RWPE2 (cell line): ENCODE results near the gene GRP.
A peak's percentile ranks its signal among the peaks of the same experiment; 100 is the strongest.
"Not testable (repeated sequence)": the region's sequence is repeated elsewhere in the genome, so short reads cannot be mapped to it uniquely, and the experiment has no call there.

ENCODE experiments used
- ATAC-seq: fragments of 200-7000 bp; cut with Tn5 transposase; 3 replicates; pipeline ENCODE4 v1.9.1; 2021; ENCODE audit warnings: low read depth
- DNase-seq: peaks from one replicate; pipeline ENCODE4 v3.0.0-alpha.2; 2020; ENCODE audit warnings: low spot score
- H3K27ac ChIP-seq: fragments of 450-650 bp; 2 replicates; pipeline ENCODE4 v1.5.1; 2017; ENCODE audit warnings: mild to moderate bottlenecking; ENCODE audit not compliant: poor library complexity, severe bottlenecking
- H3K27me3 ChIP-seq: fragments of 250-450 bp; sonication (Bioruptor Pico); 2 replicates; pipeline ENCODE4 v1.5.1; 2021; ENCODE audit warnings: mild to moderate bottlenecking, moderate library complexity; ENCODE audit not compliant: insufficient read depth, poor library complexity, severe bottlenecking
- H3K36me3 ChIP-seq: fragments of 250-450 bp; sonication (Bioruptor Pico); 2 replicates; pipeline ENCODE4 v1.5.1; 2020; ENCODE audit warnings: low read depth, mild to moderate bottlenecking, moderate library complexity
- H3K4me1 ChIP-seq: fragments of 250-450 bp; sonication (Bioruptor Pico); 2 replicates; pipeline ENCODE4 v1.5.1; 2021; ENCODE audit warnings: mild to moderate bottlenecking, moderate library complexity; ENCODE audit not compliant: insufficient read depth, poor library complexity, severe bottlenecking
- H3K4me3 ChIP-seq: fragments of 250-450 bp; sonication (Bioruptor Pico); 2 replicates; pipeline ENCODE4 v1.5.1; 2021; ENCODE audit warnings: mild to moderate bottlenecking, moderate library complexity; ENCODE audit not compliant: severe bottlenecking
- H3K9me3 ChIP-seq: fragments of 250-450 bp; sonication (Bioruptor Pico); 2 replicates; pipeline ENCODE4 v1.5.1; 2021; ENCODE audit warnings: mild to moderate bottlenecking, moderate library complexity; ENCODE audit not compliant: severe bottlenecking
- TF ChIP-seq, protein P1 (sequence below): fragments of 450-650 bp; IDR thresholded peaks from one replicate; pipeline ENCODE4 v1.5.1; 2017; ENCODE audit warnings: mild to moderate bottlenecking, moderate library complexity; ENCODE audit not compliant: poor library complexity, severe bottlenecking

The GRP gene

DNA sequence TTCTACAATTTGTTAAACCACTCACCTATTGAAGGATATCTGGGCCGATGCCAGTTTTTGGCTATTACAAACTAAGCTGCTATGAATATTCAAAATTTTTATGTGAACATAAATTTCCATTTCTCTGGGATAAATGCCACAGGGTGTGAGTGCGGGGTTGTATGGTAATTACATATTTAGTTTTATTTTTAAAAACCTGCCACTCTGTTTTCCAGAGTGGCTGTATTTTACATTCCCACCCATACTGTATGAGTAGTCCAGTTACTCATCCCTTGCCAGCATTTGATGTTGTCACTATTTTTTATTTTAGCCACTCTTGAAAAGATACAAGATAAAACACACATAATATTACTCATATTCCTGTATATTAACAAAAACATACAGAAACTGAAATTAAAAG is 22.9 kb downstream of the GRP start:
- Histone ChIP-seq H3K9me3 (no peaks in the 10 kb centered on the region), H3K4me3 (no peak overlapping the region), H3K27ac (no peak overlapping the region), H3K4me1 (no peaks in the 10 kb centered on the region), H3K36me3 (no peaks in the 10 kb centered on the region), H3K27me3 (peaks cover 31% of the 10 kb centered on the region)
- ATAC-seq (no peak), DNase-seq (no peak)
- TF ChIP-seq, protein P1, sequence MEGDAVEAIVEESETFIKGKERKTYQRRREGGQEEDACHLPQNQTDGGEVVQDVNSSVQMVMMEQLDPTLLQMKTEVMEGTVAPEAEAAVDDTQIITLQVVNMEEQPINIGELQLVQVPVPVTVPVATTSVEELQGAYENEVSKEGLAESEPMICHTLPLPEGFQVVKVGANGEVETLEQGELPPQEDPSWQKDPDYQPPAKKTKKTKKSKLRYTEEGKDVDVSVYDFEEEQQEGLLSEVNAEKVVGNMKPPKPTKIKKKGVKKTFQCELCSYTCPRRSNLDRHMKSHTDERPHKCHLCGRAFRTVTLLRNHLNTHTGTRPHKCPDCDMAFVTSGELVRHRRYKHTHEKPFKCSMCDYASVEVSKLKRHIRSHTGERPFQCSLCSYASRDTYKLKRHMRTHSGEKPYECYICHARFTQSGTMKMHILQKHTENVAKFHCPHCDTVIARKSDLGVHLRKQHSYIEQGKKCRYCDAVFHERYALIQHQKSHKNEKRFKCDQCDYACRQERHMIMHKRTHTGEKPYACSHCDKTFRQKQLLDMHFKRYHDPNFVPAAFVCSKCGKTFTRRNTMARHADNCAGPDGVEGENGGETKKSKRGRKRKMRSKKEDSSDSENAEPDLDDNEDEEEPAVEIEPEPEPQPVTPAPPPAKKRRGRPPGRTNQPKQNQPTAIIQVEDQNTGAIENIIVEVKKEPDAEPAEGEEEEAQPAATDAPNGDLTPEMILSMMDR = no peak

DNA sequence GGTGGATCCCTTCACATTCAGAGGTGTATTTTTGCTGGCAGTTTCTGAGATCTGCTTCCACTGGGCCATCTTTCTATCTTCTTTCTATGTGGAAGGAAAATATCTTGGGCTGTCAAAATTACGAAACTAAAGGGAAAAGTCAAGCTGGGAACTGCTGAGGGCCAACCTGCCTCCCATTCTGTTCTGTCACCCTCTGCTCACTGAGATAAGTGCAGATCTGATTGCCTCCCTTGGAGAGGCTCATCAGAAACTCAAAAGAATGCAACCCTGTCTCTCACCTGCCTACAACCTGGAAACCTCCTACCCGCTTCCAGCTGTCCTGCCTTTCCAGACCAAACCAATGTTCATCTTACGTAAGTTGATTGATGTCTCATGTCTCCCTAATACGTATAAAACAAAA is 26.8 kb downstream of the GRP start:
- ATAC-seq (no peak), DNase-seq (no peak)
- Histone ChIP-seq H3K4me3 (no peak overlapping the region), H3K9me3 (no peaks in the 10 kb centered on the region), H3K27ac (no peak overlapping the region), H3K36me3 (no peaks in the 10 kb centered on the region), H3K4me1 (no peaks in the 10 kb centered on the region), H3K27me3 (peaks cover 43% of the 10 kb centered on the region)
- TF ChIP-seq, protein P1 = no peak

DNA sequence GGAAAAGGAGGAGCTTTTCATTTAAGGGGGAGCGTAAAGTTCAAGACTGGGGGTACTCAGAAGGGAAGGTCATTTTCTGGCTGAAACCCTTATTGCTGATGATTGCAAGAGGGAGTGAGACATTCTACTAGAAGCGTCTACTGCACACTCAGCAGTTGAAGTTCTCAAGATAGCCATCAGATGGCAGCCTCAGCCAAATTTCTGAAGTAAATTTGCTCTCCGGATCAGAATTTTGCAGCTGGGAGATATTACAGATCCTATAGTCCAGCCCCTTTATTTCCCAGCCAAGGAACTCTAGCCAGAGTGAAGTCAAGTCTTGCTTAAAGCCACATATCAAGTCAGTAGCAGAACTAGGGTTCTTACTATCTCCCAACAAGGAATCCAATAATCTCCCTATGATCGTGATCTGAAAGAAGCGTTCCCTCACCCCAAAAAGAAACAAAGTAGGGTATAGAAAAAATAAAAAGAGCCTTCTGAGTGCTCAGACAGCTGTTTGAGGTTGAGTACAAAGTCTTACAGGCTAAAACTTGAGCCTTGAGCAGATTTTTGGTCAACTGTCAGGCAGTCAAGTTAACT is 29.3 kb downstream of the GRP start:
- no peak for DNase-seq
- H3K4me1 ChIP-seq = no peaks in the 10 kb centered on the region

DNA sequence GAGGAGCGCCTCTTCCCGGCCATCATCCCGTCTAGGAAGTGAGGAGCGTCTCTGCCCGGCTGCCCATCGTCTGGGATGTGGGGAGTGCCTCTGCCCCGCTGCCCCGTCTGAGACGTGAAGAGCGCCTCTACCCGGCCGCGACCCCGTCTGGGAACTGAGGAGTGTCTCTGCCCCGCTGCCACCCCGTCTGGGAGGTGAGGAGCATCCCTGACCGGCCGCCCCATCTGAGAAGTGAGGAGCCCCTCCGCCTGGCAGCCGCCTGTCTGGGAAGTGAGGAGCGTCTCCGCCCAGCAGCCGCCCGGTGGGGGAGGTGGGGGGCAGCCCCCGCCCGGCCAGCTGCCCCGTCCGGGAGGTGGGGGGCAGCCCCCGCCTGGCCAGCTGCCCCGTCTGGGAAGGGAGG is 35.5 kb downstream of the GRP start:
- not testable (repeated sequence) for DNase-seq, H3K27me3 ChIP-seq, ATAC-seq, H3K4me1 ChIP-seq, H3K27ac ChIP-seq, H3K4me3 ChIP-seq, H3K9me3 ChIP-seq, H3K36me3 ChIP-seq

More for the DNA sequence above, 29.3 kb downstream of the GRP start:
- ATAC-seq = peak; percentile 67
- TF ChIP-seq, protein P1 = peak; percentile 81
- Histone ChIP-seq H3K4me3 (no peak overlapping the region), H3K36me3 (no peaks in the 10 kb centered on the region), H3K27me3 (peaks cover 42% of the 10 kb centered on the region), H3K27ac (no peak overlapping the region), H3K9me3 (no peaks in the 10 kb centered on the region)

DNA sequence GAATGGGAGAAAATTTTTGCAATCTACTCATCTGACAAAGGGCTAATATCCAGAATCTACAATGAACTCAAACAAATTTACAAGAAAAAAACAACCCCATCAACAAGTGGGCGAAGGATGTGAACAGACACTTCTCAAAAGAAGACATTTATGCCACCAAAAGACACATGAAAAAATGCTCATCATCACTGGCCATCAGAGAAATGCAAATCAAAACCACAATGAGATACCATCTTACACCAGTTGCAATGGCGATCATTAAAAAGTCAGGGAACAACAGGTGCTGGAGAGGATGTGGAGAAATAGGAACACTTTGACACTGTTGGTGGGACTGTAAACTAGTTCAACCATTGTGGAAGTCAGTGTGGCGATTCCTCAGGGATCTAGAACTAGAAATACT is 41.9 kb downstream of the GRP start:
- peaks cover 44% of the 10 kb centered on the region for H3K27me3 ChIP-seq
- not testable (repeated sequence) for DNase-seq, H3K4me1 ChIP-seq, H3K9me3 ChIP-seq, H3K27ac ChIP-seq, ATAC-seq, H3K36me3 ChIP-seq, H3K4me3 ChIP-seq

DNA sequence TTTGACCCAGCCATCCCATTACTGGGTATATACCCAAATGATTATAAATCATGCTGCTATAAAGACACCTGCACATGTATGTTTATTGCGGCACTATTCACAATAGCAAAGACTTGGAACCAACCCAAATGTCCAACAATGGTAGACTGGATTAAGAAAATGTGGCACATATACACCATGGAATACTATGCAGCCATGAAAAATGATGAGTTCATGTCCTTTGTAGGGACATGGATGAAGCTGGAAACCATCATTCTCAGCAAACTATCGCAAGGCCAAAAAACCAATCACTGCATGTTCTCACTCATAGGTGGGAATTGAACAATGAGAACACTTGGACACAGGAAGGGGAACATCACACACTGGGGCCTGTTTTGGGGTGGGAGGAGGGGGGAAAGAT is 42.3 kb downstream of the GRP start:
- H3K9me3 ChIP-seq, H3K4me3 ChIP-seq, ATAC-seq, H3K36me3 ChIP-seq, H3K27ac ChIP-seq, DNase-seq, H3K4me1 ChIP-seq: not testable (repeated sequence)
- H3K27me3 ChIP-seq = peaks cover 48% of the 10 kb centered on the region
